GM12878 (cell line): ENCODE measurements around the gene ST7.

Source experiments
- CREB1 ChIP-seq: IDR thresholded peaks from 2 replicates; pipeline ENCODE4 v1.6.1; 2012; ENCODE audit warnings: low read depth, mild to moderate bottlenecking, inconsistent platforms
- CTCF ChIP-seq, 3 experiments: IDR thresholded peaks in 2 of 3; conservative IDR thresholded peaks in 1 of 3; 2 replicates each; pipeline ENCODE4 v1.5.1; 2011; ENCODE audit warnings: low read depth in 3 of 3, low read length in 3 of 3, mild to moderate bottlenecking in 3 of 3, control low read depth in 2 of 3, moderate library complexity in 2 of 3, inconsistent platforms in 1 of 3, mixed read lengths in 1 of 3; ENCODE audit not compliant: control insufficient read depth in 2 of 3, insufficient read depth in 1 of 3; ENCODE audit errors: extremely low read depth in 1 of 3
- ELK1 ChIP-seq: IDR thresholded peaks from 2 replicates; pipeline ENCODE4 v1.6.1; 2012; ENCODE audit warnings: low read depth, low read length, improper control_type of control experiment
- EP300 ChIP-seq, 2 experiments: fragments of 150-350 bp in 1 of 2; IDR thresholded peaks; 2 replicates each; pipeline ENCODE4 v1.6.1; 2011 to 2012; ENCODE audit warnings: low read depth in 2 of 2, low read length in 2 of 2, borderline replicate concordance in 1 of 2, improper control_type of control experiment in 1 of 2, inconsistent platforms in 1 of 2; ENCODE audit not compliant: control insufficient read depth in 1 of 2
- MAX ChIP-seq: IDR thresholded peaks from 2 replicates; pipeline ENCODE4 v1.6.1; 2012; ENCODE audit warnings: low read depth, low read length, improper control_type of control experiment
- MYC ChIP-seq: IDR thresholded peaks from 2 replicates; pipeline ENCODE4 v1.6.1; 2011; ENCODE audit warnings: mild to moderate bottlenecking, low read length, moderate library complexity, inconsistent platforms; ENCODE audit not compliant: insufficient read depth, insufficient replicate concordance, insufficient read length, severe bottlenecking
- NKRF ChIP-seq: fragments of 450-650 bp; conservative IDR thresholded peaks from 2 replicates; pipeline ENCODE4 v1.6.1; 2017; ENCODE audit warnings: mild to moderate bottlenecking, moderate library complexity
- POLR2AphosphoS5 ChIP-seq: IDR thresholded peaks from 2 replicates; pipeline ENCODE4 v1.6.1; 2011; ENCODE audit warnings: mild to moderate bottlenecking, low read length, inconsistent platforms
- SPI1 ChIP-seq: IDR thresholded peaks from 2 replicates; pipeline ENCODE4 v1.6.1; 2011; ENCODE audit warnings: low read depth, mild to moderate bottlenecking, low read length, moderate library complexity, borderline replicate concordance; ENCODE audit not compliant: insufficient read depth
- SUZ12 ChIP-seq: fragments of 200-600 bp; sonication (generic); IDR thresholded peaks from one replicate; pipeline ENCODE4 v1.6.1; 2018; ENCODE audit warnings: antibody characterized with exemption, mild to moderate bottlenecking; ENCODE audit not compliant: unreplicated experiment
- USF2 ChIP-seq: IDR thresholded peaks from 2 replicates; pipeline ENCODE4 v1.6.1; 2011; ENCODE audit warnings: low read depth, low read length, improper control_type of control experiment, borderline replicate concordance

GRCh38 chr7:117149692-117150091, 196.4 kb downstream of the ST7 start:
- TF ChIP-seq USF2: no peak
- TF ChIP-seq POLR2AphosphoS5: no peak
- TF ChIP-seq NKRF: no peak
- no peak for TF ChIP-seq SPI1
- TF ChIP-seq MYC: no peak
- TF ChIP-seq EP300 (IDR thresholded peaks at IDR 0.05; ENCODE audit: borderline replicate concordance in 1 of 2, control insufficient read depth in 1 of 2, low read depth in 2 of 2, low read length in 2 of 2): no peak
- no peak for TF ChIP-seq CREB1
- TF ChIP-seq ELK1: no peak
- TF ChIP-seq SUZ12: no peak
- TF ChIP-seq CTCF (IDR thresholded peaks at IDR 0.05 in 2 of 3, conservative IDR thresholded peaks at IDR 0.05 in 1 of 3; ENCODE audit: control insufficient read depth in 2 of 3, extremely low read depth in 1 of 3, insufficient read depth in 1 of 3, low read depth in 3 of 3, low read length in 3 of 3): no peak
- no peak for TF ChIP-seq MAX
